SW480 (cell line): ENCODE results near the gene ADIPOR2.

Source experiments
- DNase-seq: peaks from one replicate; pipeline ENCODE4 v3.0.0-alpha.2; 2016; ENCODE audit warnings: low spot score

The ADIPOR2 gene

DNA sequence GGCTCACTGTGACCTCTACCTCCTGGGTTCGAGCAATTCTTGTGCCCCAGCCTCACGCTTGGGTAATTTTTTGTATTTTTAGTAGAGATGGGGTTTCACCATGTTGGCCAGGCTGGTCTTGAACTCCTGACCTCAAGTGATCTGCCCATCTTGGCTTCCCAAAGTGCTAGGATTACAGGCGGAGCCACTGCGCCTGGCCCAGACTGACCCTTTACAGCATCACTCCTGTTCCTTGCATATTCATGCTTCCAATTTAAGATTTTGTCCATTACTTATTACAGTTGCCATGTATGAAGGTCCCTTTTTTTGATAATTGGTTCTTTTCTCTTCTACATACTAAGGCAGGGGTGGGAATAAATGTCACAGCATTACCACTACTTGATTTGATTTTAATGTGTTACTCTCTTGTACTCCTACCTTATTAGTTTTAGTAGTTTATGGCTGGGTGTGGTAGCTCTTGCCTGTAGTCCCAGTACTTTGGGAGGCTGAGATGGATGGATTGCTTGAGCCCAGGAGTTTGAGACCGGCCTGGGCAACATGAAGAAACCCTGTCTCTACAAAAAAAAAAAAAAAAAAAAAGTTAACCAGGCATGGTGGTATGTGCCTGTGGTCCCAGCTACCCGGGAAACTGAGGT, 46.9 kb downstream of the ADIPOR2 start:
- DNase-seq = no peak

DNA sequence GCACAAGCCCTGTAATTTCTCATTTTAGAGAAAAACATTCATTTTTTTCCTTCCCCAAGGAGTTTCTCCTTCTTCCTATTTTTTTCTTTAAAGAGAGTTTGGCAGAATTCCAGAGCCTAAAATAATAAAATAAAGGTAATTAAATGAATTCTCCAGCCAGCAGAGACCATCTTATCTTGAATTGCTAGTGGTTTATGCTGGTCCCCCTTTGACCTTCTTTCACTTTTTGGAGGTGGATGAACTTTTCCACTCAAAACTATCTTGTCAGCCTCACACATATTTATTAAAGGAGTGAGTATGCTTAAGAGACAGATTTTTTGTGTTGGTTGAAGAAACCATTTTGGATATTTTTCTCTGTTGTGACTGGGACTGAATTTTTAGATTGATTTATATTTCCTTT, 47.6 kb downstream of the ADIPOR2 start:
- DNase-seq = no peak

DNA sequence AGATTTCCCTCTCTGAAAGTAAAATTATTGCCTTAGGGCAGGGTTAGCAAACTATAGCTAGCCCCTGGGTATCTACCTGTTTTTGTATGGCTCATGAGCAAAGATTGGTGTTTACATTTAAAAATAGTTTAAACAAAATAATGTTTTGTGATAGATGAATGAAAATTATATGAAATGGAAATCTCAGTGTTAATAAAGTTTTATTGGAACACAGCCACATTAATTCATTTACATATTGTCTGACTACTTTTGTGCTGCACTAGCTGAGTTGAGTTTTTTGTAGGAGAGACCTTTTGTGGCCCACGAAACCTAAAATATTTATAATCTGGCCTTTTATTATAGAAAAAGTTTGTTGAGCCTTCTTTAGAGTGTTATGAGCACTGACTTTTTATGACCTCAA, 48.5 kb downstream of the ADIPOR2 start:
- DNase-seq = no peak

DNA sequence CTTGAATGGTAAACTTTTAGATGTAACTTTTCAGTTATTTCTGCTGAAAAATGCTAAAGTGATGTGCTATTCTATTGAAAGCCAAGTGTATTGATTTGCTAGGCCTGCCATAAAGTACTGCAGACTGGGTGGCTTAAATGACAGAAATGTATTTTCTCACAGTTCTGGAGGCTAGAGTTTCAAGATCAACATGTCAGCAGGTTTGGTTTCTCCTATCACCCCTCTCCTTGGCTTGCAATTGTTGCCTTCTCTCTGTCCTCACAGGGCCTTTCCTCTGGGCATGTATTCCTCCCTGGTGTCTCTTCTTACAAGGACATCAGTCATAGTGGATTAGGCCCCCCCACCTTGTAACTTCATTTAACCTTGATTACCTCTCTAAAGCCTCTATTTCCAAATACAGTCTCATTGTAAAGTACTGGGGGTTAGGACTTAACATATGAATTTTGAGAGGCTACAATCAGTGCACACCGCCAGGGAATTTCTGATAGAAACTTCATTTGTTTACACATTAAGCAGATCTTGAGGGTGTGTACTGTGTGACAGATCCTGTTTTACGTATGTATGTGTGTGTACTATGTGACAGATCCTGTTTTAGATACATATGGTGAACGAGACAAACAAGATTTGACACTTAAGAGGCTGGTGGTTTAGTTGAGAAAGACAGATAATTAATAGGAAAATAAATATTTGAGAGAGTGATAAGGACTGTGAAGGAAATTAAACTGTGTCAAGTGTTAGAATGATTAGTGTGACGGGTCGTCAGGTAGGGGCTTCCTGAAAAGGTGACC, 49.5 kb downstream of the ADIPOR2 start:
- DNase-seq = no peak

DNA sequence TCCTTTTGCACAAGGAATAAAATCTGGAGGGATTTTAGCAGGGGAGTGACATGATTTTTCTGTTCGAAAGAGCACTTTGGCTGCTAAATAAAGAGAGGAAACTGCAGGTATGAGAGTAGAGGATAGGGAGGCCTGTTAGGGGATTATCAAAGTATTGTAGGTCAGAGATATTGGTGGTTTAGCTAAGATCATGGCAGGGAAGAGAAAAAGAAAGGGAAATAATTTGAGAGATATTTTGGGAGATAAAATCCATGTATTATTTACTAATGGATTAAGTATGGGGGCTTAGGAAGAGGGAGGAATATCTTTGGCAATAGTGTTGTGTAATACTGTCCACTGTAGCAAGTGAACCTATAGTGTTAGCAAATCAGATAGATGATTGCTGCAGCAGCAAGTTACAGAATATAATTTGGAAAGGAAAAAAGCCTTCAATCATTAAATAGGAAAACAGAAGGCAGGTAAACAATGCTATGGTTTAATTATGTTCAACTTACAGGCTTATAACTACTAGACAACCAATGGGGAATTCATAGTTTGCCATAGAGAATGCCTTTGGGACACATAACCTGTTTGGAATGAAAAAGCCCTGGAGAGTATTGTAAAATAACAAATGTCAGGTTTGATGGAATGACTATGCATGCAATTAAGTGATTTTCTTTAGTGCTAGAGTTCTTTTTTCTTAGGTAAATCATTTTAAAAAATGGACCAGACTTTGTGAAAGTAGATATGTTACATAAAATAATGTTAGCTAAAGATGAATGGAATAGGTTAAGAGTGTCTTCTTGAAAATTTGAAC, 50.5 kb downstream of the ADIPOR2 start:
- DNase-seq = no peak

DNA sequence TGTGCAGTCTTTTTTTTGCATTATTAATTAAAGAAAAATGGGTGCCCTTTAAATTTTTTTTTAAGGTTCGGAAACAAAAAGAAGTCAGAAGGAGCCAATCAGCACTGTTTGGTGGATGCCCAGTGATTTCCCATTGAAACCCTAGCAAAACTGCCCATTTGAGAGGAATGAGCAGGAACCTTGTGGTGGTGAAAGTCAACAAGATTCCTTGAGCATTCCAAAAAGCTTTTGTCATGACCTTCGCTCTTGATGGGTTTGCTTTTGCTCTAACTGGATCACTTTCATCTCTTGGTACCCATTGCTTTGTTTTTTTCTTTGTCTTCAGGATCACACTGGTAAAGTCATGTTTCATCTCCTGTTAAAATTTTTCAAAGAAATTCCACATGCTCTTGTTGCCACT, 54.1 kb downstream of the ADIPOR2 start:
- DNase-seq = no peak

DNA sequence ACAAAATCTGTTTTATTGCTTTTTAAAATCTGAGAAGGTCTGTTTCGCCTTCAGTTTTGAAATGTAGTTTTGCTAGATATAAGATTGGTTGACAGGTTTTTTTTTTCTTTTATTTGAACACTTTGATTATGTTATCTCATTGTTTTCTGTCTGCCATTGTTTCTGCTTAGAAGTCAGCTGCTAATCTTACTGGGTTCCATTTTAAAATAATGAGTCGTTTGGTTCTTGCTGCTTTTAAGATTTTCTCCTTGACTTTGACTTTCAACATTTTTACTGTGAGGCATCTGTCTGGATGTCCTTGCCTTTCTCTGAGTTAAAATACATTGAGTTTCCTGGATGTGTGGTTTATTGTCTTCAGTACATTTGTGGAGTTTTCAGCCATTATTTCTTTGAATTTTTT, 56.7 kb downstream of the ADIPOR2 start:
- DNase-seq = peak; percentile 33

DNA sequence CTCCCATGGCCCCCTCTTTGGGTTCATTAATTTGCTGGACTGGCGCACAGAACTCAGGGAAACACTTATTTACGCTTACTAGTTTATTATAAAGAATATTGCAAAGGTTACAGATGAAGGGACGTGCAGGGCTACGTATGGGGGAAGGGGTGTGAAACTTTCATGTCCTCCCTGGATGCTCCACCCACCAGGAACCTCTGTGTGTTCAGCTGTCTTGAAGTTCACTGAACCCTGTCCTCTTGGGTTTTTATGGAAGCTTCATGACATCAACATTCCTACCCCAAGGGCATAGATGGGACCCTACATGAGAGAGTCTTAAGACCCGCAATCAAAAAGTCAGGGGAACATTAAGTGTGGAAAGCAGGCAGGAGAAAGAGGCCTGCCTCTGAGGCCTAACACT, 58.1 kb downstream of the ADIPOR2 start:
- no peak for DNase-seq

DNA sequence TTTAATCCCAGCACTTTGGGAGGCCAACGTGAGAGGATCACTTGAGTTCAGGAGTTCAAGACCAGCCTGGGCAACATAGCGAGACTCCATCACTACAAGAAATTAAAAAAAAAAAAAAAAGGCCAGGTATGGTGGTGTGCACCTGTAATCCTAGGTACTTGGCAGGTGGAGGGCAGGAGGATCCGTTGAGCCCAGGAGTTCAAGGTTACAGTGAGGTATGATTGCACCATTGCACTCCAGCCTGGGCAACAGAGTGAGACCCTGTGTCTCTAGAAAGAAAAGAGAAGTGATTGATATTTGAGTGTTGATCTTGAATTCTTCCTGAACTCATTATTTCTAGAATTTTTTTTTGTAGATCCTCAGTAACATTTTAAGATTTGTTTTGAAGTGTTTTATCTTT, 59.4 kb downstream of the ADIPOR2 start:
- DNase-seq = no peak

DNA sequence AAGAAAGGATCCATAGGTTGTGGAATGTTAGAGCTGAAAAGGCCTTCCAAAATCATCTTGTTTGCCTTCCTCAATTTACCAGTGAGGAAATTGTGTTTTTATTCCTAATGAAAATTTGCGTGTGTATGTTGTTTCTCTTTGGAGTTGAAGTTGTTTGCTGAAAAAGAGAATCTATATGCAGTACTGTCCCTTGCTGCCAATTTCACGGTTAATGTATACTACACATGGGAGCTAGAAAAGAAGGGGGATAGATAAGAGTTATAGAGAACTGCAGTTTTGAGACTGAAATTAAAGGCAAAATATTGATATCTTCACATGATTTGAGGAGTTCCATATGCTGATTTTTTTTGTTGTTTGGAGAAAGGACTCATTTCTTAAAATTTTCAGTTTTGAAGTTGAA, 67.5 kb downstream of the ADIPOR2 start:
- no peak for DNase-seq

DNA sequence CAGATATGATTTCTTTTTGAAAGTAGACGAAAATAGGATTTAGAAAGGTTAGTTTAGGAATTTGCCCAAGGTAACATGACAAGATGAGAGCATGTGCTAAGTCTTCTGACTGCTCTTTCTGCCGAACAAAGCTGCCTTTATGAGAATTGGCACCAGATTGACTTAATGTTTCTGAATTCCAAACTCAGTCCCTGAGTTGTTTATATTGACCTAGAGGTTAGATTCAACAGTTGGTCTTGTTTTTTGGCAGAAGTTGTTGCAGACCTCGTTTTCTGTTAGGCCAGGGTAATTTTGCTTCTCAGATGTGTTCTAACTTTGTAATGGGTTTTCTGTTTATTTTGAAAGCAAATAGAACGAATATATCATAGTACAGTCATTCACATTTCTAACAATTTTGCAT, 68.0 kb downstream of the ADIPOR2 start:
- no peak for DNase-seq

DNA sequence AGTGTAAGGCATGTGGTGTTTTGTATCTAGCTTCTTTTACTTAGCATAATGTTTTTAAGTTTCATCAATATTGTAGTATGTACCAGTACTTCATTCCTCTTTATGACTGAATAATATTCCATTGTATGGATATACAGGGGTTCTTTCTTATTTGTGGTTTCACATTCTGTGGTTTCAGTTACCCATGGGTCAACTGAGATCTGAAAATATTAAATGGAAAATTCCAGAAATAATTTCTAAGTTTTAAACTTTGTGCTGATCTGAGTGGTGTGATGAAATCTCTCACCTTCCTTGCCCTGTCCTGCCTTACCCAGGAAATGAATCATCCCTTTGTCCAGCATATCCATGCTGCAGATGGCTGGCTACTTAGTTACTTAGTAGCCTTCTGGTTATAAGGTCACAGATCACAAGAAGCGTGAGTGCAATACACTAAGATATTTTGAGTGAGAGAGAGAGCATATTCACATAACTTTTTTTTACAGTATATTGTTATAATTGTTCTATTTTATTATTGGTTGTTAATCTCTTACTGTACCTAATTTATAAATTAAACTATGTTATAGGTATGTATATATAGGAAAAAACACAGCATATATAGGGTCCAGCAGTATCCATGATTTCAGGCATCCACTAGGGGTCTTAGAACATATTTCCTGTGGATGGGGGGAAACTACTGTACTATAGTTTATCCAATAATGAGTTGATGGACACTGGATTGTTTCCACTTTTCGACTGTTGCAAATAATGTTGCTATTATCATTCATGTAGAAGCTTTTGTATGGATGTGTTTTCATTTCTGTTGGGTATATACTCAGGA, 69.9 kb downstream of the ADIPOR2 start:
- DNase-seq = peak; percentile 72

DNA sequence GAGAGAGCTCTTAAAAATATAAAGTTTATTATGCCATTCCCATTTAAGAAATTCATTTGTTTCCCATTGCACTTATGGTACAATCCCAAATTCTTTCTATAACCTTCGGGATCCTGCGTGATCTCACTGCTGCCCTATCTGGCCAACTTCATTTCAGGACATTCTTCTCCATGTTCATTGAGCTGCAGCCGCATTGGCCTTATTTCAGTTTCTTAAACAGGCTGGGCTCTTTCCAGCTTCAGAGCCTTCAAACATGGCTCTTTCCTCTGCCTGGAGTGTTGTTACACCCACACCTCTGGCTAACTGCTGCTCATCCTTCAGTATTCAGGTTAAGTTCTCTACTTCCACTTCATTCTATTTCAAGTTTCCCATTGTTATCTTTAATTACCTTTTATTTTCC, 71.0 kb downstream of the ADIPOR2 start:
- DNase-seq = no peak

DNA sequence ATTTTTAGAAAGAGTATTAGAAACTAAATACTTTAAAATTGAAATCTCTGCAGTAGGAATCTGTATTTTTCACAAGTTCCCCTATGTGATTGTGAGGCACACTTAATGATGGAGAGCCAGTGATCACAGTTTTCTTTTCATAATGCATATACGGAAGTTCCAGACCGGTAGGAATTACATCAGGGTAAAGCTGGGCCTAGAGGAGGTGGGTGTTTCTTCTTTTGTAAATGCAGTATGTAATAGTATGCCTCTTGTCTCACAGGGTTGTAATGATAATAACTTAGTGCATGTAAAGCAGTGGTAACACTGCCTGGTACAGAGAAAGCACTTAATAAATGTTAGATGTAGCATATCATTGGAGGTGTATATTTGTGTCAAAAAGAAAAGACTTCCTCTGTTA, 72.3 kb downstream of the ADIPOR2 start:
- no peak for DNase-seq

DNA sequence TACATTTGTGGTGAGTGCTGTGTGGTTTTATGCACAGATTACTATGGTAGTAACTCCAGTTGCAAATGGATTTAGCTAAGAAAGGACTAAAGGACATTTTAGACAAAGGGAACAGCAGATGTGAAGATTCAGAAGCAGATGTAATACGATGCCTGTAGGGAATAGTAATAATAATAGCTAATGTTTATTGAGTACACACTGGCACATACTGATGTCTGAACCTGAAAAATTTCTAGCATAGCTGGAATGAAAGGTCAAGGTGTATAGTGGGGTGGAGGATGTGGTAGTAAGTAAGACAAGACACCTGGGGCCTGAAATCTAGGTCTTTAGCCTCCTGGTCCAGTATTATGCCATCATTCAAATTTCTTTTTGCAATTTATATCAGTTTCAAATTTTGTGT, 75.2 kb downstream of the ADIPOR2 start:
- no peak for DNase-seq

DNA sequence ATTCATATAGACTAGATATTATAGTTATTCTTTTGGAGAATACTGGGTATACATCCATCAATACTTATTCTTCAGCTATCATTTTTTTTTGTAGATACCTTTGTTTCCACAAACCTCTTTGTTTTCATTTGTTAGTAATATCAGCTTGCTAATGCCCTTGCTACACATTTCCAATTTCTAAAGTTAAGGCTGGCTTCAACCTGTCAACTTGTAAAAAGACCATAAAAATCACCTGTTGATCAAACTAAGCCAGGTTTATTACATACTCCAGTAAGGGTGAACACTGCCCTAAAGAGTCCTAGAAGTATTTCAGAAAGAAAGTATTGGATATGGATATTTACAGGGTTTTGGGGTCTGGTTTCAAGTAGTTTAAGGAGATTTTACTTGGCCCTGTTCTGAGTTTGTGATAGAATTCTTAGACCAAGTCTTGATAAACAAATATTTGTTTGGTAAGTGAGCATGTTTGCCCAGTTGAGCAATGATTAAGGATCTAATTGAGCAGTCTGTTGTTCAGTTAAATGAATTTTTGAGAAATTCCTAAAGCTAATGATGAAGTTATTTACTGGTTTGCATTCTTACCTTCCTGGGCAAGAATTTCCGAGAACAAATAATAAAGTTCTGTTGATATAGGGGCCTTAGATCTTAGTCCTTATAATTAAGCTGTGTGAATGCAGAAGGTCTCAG, 76.7 kb downstream of the ADIPOR2 start:
- no peak for DNase-seq

DNA sequence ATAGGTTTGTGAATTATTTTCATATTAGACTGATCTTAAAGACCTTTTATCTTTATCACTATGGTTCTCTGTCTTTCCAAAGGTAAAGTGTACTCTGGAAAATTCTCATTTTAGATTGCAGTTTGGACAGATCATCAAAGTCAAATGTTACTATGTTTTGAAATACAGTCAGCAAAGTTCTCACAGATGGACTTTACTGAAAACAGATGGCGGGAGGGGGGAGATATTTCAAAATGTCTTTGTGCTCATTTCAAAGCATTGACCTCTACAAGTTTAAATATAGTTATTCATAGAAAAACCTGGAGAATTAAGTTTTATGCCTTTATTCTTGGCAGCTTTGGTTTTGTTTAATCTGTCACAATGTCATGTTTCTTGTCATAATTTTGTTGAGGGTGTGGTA, 77.7 kb downstream of the ADIPOR2 start:
- DNase-seq = no peak

DNA sequence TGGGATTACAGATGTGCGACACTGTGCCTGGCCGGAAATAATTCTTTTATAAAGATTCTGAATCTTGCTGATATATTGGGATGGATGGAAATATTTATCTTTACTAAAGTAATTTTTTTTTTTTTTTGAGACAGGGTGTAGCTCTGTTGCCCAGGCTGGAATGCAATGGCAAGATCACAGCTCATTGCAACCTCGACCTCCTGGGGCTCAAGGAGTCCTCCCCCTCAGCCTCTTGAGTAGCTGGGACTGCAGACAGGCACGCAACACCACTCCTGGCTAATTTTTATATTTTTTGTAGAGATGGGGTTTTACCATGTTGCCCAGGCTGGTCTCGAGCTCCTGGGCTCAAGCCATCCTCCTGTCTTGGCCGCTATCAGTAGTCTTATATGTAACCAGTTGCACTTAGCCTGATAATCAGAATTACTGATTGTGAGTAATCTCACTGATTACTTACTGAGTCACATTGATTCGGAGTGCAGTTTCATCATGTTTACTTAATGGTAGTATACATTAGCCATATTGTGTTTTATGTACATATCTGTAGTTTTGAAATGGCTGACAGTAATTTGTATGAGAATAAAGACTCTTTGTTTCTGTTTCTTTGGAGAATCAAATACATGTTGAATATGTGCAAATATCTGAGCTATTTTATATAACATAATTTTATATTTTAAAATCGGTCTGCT, 79.1 kb downstream of the ADIPOR2 start:
- DNase-seq = no peak

DNA sequence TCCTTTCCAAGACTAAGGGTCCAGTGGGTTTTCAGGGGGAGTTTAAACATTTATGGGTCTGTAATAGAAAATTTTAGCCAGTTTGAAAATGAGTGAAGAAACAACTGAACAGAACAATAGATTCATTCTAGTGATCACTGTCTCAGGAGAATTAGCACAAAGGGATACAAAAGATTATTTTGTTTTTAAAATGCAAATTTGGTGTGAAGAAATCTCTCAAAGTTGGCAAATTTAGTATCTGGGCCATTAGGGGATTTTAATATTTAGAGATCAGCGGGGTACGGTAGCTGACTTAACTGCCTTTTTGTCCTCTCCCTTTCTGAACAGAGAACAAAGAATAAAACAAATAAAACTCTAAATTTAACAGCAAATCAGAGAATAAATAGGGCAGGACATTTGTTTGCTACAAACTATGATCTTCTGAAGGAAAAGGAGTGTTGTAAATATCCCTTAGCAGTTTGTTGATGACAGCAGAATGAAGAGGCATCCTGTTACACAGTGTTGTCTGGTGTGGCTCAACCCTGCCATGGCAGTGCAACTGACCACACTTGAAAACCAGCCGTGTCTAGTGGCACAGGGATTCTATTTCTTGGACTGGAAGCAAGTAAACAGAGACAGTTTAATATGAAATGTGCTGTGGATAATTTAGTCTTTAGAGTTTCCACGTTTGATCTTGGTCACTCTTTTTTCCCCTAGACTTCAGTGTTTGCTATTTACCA, 83.2 kb downstream of the ADIPOR2 start:
- no peak for DNase-seq

DNA sequence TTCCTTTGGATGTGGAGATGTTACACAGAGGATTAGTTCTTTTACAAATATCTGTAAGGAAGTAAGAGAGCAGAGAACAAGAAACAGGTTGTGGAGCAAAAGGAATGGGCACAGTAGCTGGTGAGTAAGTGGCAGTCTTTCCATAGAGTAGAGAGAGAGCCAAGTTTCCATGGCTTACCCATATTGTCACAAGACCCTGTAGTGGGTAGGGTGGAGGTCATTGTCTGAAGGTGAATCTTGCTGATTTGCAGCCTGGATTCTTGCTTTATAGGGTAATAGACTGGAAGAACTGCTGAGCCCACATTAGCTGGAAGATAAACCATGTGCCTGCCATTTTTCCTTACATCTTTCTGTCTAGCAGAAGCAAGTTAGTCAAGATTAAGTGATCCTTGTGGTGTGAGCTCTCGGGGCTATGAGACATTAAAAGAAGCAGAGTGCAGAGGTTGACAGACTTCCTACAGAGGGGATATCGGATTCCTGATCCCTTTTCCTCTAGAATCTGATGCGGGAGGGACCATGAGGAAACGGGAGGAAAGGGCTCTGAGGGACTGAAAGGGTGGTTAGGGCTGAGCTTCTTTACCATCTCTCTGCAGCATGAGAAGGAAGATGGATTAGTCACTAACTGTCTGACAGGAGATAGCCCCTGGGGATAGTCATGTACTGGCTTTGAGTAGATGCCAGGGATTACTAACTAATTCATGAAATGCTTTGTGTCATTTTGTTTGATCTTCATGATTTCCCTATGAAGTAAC, 85.5 kb downstream of the ADIPOR2 start:
- DNase-seq = no peak
